ENCODE data around the gene ADAP1.
"Not testable (repeated sequence)": the region's sequence is repeated elsewhere in the genome, so short reads cannot be mapped to it uniquely, and the experiment has no call there.

The ADAP1 gene

GRCh38 chr7:883055-884021 is 71.1 kb downstream of the ADAP1 start:
- DNase-seq = peak in 7 of 51 donors; percentile 12 to 47 (median 36)

GRCh38 chr7:882336-883035 is 72.0 kb downstream of the ADAP1 start:
- no peak for DNase-seq

GRCh38 chr7:881441-882234 is 72.8 kb downstream of the ADAP1 start:
- no peak for DNase-seq

GRCh38 chr7:880450-880849 is 74.0 kb downstream of the ADAP1 start:
- DNase-seq = no peak

- DNase-seq = no peak
Measured at GRCh38 chr7:879706-880105, 74.8 kb downstream of the ADAP1 start.

- no peak for DNase-seq
Measured at GRCh38 chr7:879093-879492, 75.4 kb downstream of the ADAP1 start.

GRCh38 chr7:877312-878232 is 76.9 kb downstream of the ADAP1 start:
- DNase-seq = no peak

- DNase-seq = peak in 4 of 51 donors; percentile 33 to 70 (median 64)
Measured at GRCh38 chr7:876972-877311, 77.5 kb downstream of the ADAP1 start.

- peak; percentile 65 to 100 (median 97) for DNase-seq
Measured at GRCh38 chr7:876077-876971, 78.2 kb downstream of the ADAP1 start, which contains the start of gene GET4. Gene GET4 (plus strand): TSS chr7:876554. CDS start chr7:876646, 92 bp downstream.

- peak in 1 of 51 donors; percentile 20 for DNase-seq
Measured at GRCh38 chr7:875476-876076, 78.9 kb downstream of the ADAP1 start.

GRCh38 chr7:875051-875450 is 79.4 kb downstream of the ADAP1 start:
- no peak for DNase-seq

GRCh38 chr7:874031-874749 is 80.3 kb downstream of the ADAP1 start:
- no peak for DNase-seq

GRCh38 chr7:873367-874002 is 81.0 kb downstream of the ADAP1 start:
- DNase-seq = peak in 47 of 51 donors; percentile 7 to 86 (median 59)

- not testable (repeated sequence) for DNase-seq
Measured at GRCh38 chr7:872685-873084, 81.8 kb downstream of the ADAP1 start.

- DNase-seq = no peak
Measured at GRCh38 chr7:871900-872537, 82.5 kb downstream of the ADAP1 start.

GRCh38 chr7:869348-869747 is 85.1 kb downstream of the ADAP1 start:
- no peak for DNase-seq

GRCh38 chr7:868189-868486 is 86.3 kb downstream of the ADAP1 start:
- no peak for DNase-seq

Measured in hypothalamus (tissue), 51 donors.